HepG2 (cell line): ENCODE results near the gene ZDHHC14. TPM values are rescaled to one million over a fixed set of nuclear protein-coding genes. Genes with fewer than 3 reads are reported as not detected.

Experiments used
- ATAC-seq: fragments of 200-7000 bp; cut with Tn5 transposase; 3 replicates; pipeline ENCODE4 v1.9.1; 2020; ENCODE audit warnings: mild to moderate bottlenecking, moderate library complexity
- BruUV-seq: library from RNA; stranded (reverse); fragments of 400-500 nt; replicated peaks from 2 replicates; lab custom pipeline; 2021; lab: Mats Ljungman, UMichigan
- CTCF ChIA-PET: fragments of 300-600 bp; formaldehyde crosslinking; extraction: SDS; loops from one replicate; lab custom pipeline; 2021; ENCODE audit warnings: low total read pairs, inconsistent platforms, low intra/inter-chr PET ratio; lab: Yijun Ruan, JAX
- POLR2A ChIA-PET: fragments of 350-600 bp; sonication (Branson Sonifier 250); formaldehyde crosslinking; loops from one replicate; lab custom pipeline; 2020; ENCODE audit warnings: antibody characterized with exemption, inconsistent platforms; lab: Yijun Ruan, JAX
- DNase-seq: peaks from one replicate; pipeline ENCODE4 v3.0.0-alpha.2; 2015; ENCODE audit warnings: low spot score
- FAIRE-seq: peaks from 3 replicates; lab custom pipeline; 2011; peaks lifted over from hg19 to GRCh38; lab: Jason Lieb, UNC
- H2AFZ ChIP-seq: one replicate; pipeline ENCODE4 v1.6.1; 2011; ENCODE audit warnings: low read length, inconsistent platforms
- H3K27ac ChIP-seq: fragments of 300-600 bp; 3 replicates; pipeline ENCODE4 v1.8.0; 2011; ENCODE audit warnings: mixed run types, mild to moderate bottlenecking, mixed read lengths, low read length, inconsistent platforms; ENCODE audit not compliant: insufficient read depth; ENCODE audit errors: extremely low read length
- H3K27me3 ChIP-seq, 2 experiments: fragments of 200-600 bp in 1 of 2; 2 replicates in 1 of 2; 3 replicates in 1 of 2; pipeline versions ENCODE4 v1.6.0 to v1.8.0; 2011; ENCODE audit warnings: low read length in 2 of 2, mild to moderate bottlenecking in 2 of 2, moderate library complexity in 2 of 2, inconsistent platforms in 1 of 2; ENCODE audit not compliant: insufficient read depth in 2 of 2, control insufficient read depth in 1 of 2
- H3K36me3 ChIP-seq, 2 experiments: fragments of 200-600 bp in 1 of 2; replicated peaks in 1 of 2; 2 replicates in 1 of 2; 3 replicates in 1 of 2; pipeline versions ENCODE4 v1.5.1 to v1.8.0; 2011; ENCODE audit warnings: low read length in 2 of 2, inconsistent platforms in 1 of 2; ENCODE audit not compliant: insufficient read depth in 2 of 2, control insufficient read depth in 1 of 2
- H3K4me1 ChIP-seq: 2 replicates; pipeline ENCODE4 v1.5.1; 2012; ENCODE audit warnings: low read length, inconsistent platforms; ENCODE audit not compliant: insufficient read depth
- H3K4me2 ChIP-seq: 2 replicates; pipeline ENCODE4 v1.6.0; 2011; ENCODE audit warnings: low read depth, low read length, inconsistent platforms
- H3K4me3 ChIP-seq, 3 experiments: fragments of 200-600 bp in 1 of 3; sonication (generic), shearing (Covaris generic) in 1 of 3; replicated peaks in 1 of 3; 2 replicates each; pipeline ENCODE4 v1.5.1; 2011 to 2016; ENCODE audit warnings: low read length in 3 of 3, inconsistent platforms in 2 of 3, low read depth in 2 of 3, mild to moderate bottlenecking in 2 of 3, control low read depth in 1 of 3, mixed read lengths in 1 of 3; ENCODE audit not compliant: insufficient read depth in 1 of 3
- H3K79me2 ChIP-seq: one replicate; pipeline ENCODE4 v1.6.1; 2011; ENCODE audit warnings: low read length, inconsistent platforms; ENCODE audit not compliant: insufficient read depth
- H3K9ac ChIP-seq: 2 replicates; pipeline ENCODE4 v1.6.0; 2011; ENCODE audit warnings: mild to moderate bottlenecking, low read depth, low read length, inconsistent platforms; ENCODE audit not compliant: insufficient read depth
- H3K9me3 ChIP-seq: 2 replicates; pipeline ENCODE4 v1.5.1; 2012; ENCODE audit warnings: mild to moderate bottlenecking, low read length
- H4K20me1 ChIP-seq: 2 replicates; pipeline ENCODE4 v1.6.0; 2011; ENCODE audit warnings: inconsistent platforms, mild to moderate bottlenecking, low read length, moderate library complexity; ENCODE audit not compliant: insufficient read depth
- ARHGAP35 ChIP-seq: sonication (generic); formaldehyde crosslinking; IDR thresholded peaks from 2 replicates; pipeline ENCODE4 v1.9.0; 2022; ENCODE audit warnings: mild to moderate bottlenecking, inconsistent platforms, moderate library complexity, missing genetic modification reagents, borderline replicate concordance
- ARID5B ChIP-seq: IDR thresholded peaks from 2 replicates; pipeline ENCODE4 v1.4.0; 2020; ENCODE audit warnings: mild to moderate bottlenecking, missing genetic modification reagents
- DPF2 ChIP-seq: sonication (generic); formaldehyde crosslinking; IDR thresholded peaks from 2 replicates; pipeline ENCODE4 v1.4.0; 2020; ENCODE audit warnings: mild to moderate bottlenecking, low read depth, missing genetic modification reagents, borderline replicate concordance
- KAT8 ChIP-seq: IDR thresholded peaks from 2 replicates; pipeline ENCODE4 v1.6.1; 2016; ENCODE audit warnings: missing genetic modification reagents, missing compliant biosample characterization
- MYC ChIP-seq: sonication (generic); formaldehyde crosslinking; IDR thresholded peaks from 2 replicates; pipeline ENCODE4 v1.9.0; 2021; ENCODE audit warnings: missing genetic modification reagents, borderline replicate concordance
- NFATC3 ChIP-seq: sonication (generic); formaldehyde crosslinking; IDR thresholded peaks from 2 replicates; pipeline ENCODE4 v1.5.1; 2020; ENCODE audit warnings: mild to moderate bottlenecking, missing genetic modification reagents
- PRMT3 ChIP-seq: sonication (generic); formaldehyde crosslinking; IDR thresholded peaks from 2 replicates; pipeline ENCODE4 v1.8.1; 2022; ENCODE audit warnings: low read depth, mild to moderate bottlenecking, moderate library complexity, missing genetic modification reagents, borderline replicate concordance
- SCMH1 ChIP-seq: sonication (generic); formaldehyde crosslinking; IDR thresholded peaks from 2 replicates; pipeline ENCODE4 v1.9.0; 2021; ENCODE audit warnings: missing genetic modification reagents, mild to moderate bottlenecking, borderline replicate concordance
- SNAPC5 ChIP-seq: sonication (generic); formaldehyde crosslinking; IDR thresholded peaks from 2 replicates; pipeline ENCODE4 v1.8.1; 2023; ENCODE audit warnings: mild to moderate bottlenecking, missing genetic modification reagents, borderline replicate concordance
- YY1 ChIP-seq: IDR thresholded peaks from 2 replicates; pipeline ENCODE4 v1.6.1; 2011; ENCODE audit warnings: low read length, low read depth, moderate library complexity, mild to moderate bottlenecking; ENCODE audit not compliant: insufficient read depth, insufficient replicate concordance
- ZNF232 ChIP-seq: sonication (generic); formaldehyde crosslinking; IDR thresholded peaks from 2 replicates; pipeline ENCODE4 v1.4.0; 2020; ENCODE audit warnings: missing genetic modification reagents, borderline replicate concordance
- ZNF552 ChIP-seq: sonication (generic); formaldehyde crosslinking; IDR thresholded peaks from 2 replicates; pipeline ENCODE4 v1.9.0; 2022; ENCODE audit warnings: missing genetic modification reagents, mild to moderate bottlenecking, borderline replicate concordance
- ZNF746 ChIP-seq: sonication (generic); formaldehyde crosslinking; IDR thresholded peaks from 2 replicates; pipeline ENCODE4 v1.8.0; 2022; ENCODE audit warnings: mild to moderate bottlenecking, missing genetic modification reagents
- ZNF780A ChIP-seq: sonication (generic); formaldehyde crosslinking; IDR thresholded peaks from 2 replicates; pipeline ENCODE4 v1.8.0; 2022; ENCODE audit warnings: mild to moderate bottlenecking, missing genetic modification reagents, moderate library complexity
- WGBS: methylation state at CpG from one replicate; pipeline ENCODE4 v1.1.6; 2017; ENCODE audit warnings: low lambda C conversion rate; 5-methylcytosine and 5-hydroxymethylcytosine counted together
- in situ Hi-C: cut with HindIII; loops from 2 replicates; pipeline ENCODE4 v1.10.0; 2017; ENCODE audit warnings: low pct_unique_long_range_greater_than_20kb; ENCODE audit not compliant: extremely low pct_ligation_motif_present
- intact Hi-C: fragments of 100-400 bp; cut with micrococcal nuclease; formaldehyde crosslinking; loops from one replicate; pipeline ENCODE4 v1.10.0; 2022; ENCODE audit not compliant: unreplicated experiment
- polyA plus RNA-seq, 8 experiments: library from polyadenylated mRNA; depleted of rRNA in 3 of 8; stranded (reverse) in 7 of 8; unstranded in 1 of 8; fragments of >200 nt; fragmentation: Illumina TruSeq in 4 of 8; extraction: Trizol in 4 of 8; gene quantifications; 2 replicates each; pipeline versions ENCODE4 v1.2.1 to v1.2.3, GENCODE V29; 2011 to 2016; ENCODE audit warnings: low read depth in 4 of 8, missing spikeins in 1 of 8, mixed read lengths in 1 of 8; ENCODE audit not compliant: insufficient read depth in 1 of 8
- total RNA-seq, 5 experiments: library from RNA; depleted of rRNA; stranded (reverse); fragments of >200 nt; fragmentation: Illumina TruSeq; extraction: Trizol; gene quantifications; 2 replicates each; pipeline ENCODE4 v1.2.3, GENCODE V29; 2016; ENCODE audit warnings: low read depth in 1 of 5

The ZDHHC14 gene
- total and polyA plus RNA-seq, 2 of the 13 experiments (the other 11 are each of a cell fraction or from before 2014, with no cell fraction given), result 3.7 to 9.5 TPM

GRCh38 chr6:157411368-157411767, 30.4 kb downstream of the ZDHHC14 start:
- Histone ChIP-seq H2AFZ (no peak overlapping the region), H3K27me3 (no peaks in the 10 kb centered on the region; a peak in 1 of 5 replicates), H3K4me3 (no peak overlapping the region), H3K36me3 (no peaks in the 10 kb centered on the region), H3K79me2 (no peaks in the 10 kb centered on the region), H3K9me3 (no peaks in the 10 kb centered on the region), H3K9ac (no peak overlapping the region), H3K4me1 (peaks cover 15% of the 10 kb centered on the region), H3K27ac (no peak overlapping the region), H3K4me2 (no peak overlapping the region), H4K20me1 (no peaks in the 10 kb centered on the region)
- CTCF ChIA-PET, result no interaction called here
- POLR2A ChIA-PET, result no interaction called here
- TF ChIP-seq SNAPC5 (CRISPR knock-in tag), result no peak
- no peak for TF ChIP-seq ZNF746 (CRISPR knock-in tag)
- no peak for TF ChIP-seq ZNF780A (CRISPR knock-in tag)
- TF ChIP-seq PRMT3 (CRISPR knock-in tag), result no peak
- WGBS, result 97% methylated on average over 1 of the region's 1 CpG
- FAIRE-seq, result no peak
- intact Hi-C loops, result no loop called here
- no TSS peak for BruUV-seq
- in situ Hi-C loops, result no loop called here
- no peak for DNase-seq
- ATAC-seq, result no peak

- FAIRE-seq, result no peak
- TF ChIP-seq SCMH1, result no peak
- TF ChIP-seq DPF2 (CRISPR knock-in tag), result no peak
- TF ChIP-seq NFATC3, result no peak
- TF ChIP-seq ARID5B (CRISPR knock-in tag), result no peak
- no peak for TF ChIP-seq ARHGAP35
- no peak for TF ChIP-seq ZNF232 (CRISPR knock-in tag)
- no peak for TF ChIP-seq ZNF552 (CRISPR knock-in tag)
- no peak for TF ChIP-seq YY1
- TF ChIP-seq KAT8 (CRISPR knock-in tag), result no peak
- no peak for TF ChIP-seq MYC (CRISPR knock-in tag)
Measured at GRCh38 chr6:157412791-157413190, 31.8 kb downstream of the ZDHHC14 start.

More at GRCh38 chr6:157412791-157413190, 31.8 kb downstream of the ZDHHC14 start:
- CTCF ChIA-PET, result no interaction called here
- Histone ChIP-seq H2AFZ (no peak overlapping the region), H3K27me3 (no peaks in the 10 kb centered on the region; a peak in 1 of 5 replicates), H3K79me2 (no peaks in the 10 kb centered on the region), H3K9ac (no peak overlapping the region), H3K36me3 (no peaks in the 10 kb centered on the region), H3K27ac (no peak overlapping the region), H4K20me1 (no peaks in the 10 kb centered on the region), H3K4me3 (no peak overlapping the region), H3K4me1 (peaks cover 5% of the 10 kb centered on the region), H3K9me3 (no peaks in the 10 kb centered on the region), H3K4me2 (no peak overlapping the region)
- no TSS peak for BruUV-seq
- in situ Hi-C loops, result no loop called here
- ATAC-seq, result no peak
- no peak for DNase-seq
- POLR2A ChIA-PET, result no interaction called here
- intact Hi-C loops, result no loop called here
- WGBS, result 95% methylated on average over 11 of the region's 11 CpGs
